GM21526 (cell line): Measurements from ENCODE around the gene IFNLR1.
"Not testable (repeated sequence)": the region's sequence is repeated elsewhere in the genome, so short reads cannot be mapped to it uniquely, and the experiment has no call there.

Source experiments
- ATAC-seq: cut with Tn5 transposase; IDR thresholded peaks from one replicate; pipeline ENCODE4 v1.9.1; 2021; ENCODE audit warnings: moderate library complexity; ENCODE audit not compliant: unreplicated experiment, low FRiP score

The IFNLR1 gene

GRCh38 chr1:24186993-24187790 lies at the start of gene IFNLR1:
Gene IFNLR1, minus strand, starts transcription at chr1:24187289. Its CDS starts 41 bp downstream, at chr1:24187248.
- no peak for ATAC-seq

- ATAC-seq = no peak
Observed at GRCh38 chr1:24235921-24236788, 49.1 kb upstream of the IFNLR1 start.

GRCh38 chr1:24233684-24234600 lies 46.9 kb upstream of the IFNLR1 start:
- ATAC-seq = no peak

GRCh38 chr1:24231701-24232100 lies 44.6 kb upstream of the IFNLR1 start:
- no peak for ATAC-seq

GRCh38 chr1:24228311-24228710 lies 41.2 kb upstream of the IFNLR1 start:
- ATAC-seq = no peak

GRCh38 chr1:24226749-24227148 lies 39.7 kb upstream of the IFNLR1 start:
- no peak for ATAC-seq

GRCh38 chr1:24224761-24225160 lies 37.7 kb upstream of the IFNLR1 start:
- no peak for ATAC-seq

GRCh38 chr1:24224086-24224485 lies 37.0 kb upstream of the IFNLR1 start:
- no peak for ATAC-seq

- no peak for ATAC-seq
Observed at GRCh38 chr1:24222793-24223192, 35.7 kb upstream of the IFNLR1 start.

- no peak for ATAC-seq
Observed at GRCh38 chr1:24222008-24222605, 35.0 kb upstream of the IFNLR1 start.

- no peak for ATAC-seq
Observed at GRCh38 chr1:24221246-24221645, 34.2 kb upstream of the IFNLR1 start.

- ATAC-seq = no peak
Observed at GRCh38 chr1:24216276-24217074, 29.4 kb upstream of the IFNLR1 start.

- no peak for ATAC-seq
Observed at GRCh38 chr1:24215226-24215814, 28.2 kb upstream of the IFNLR1 start.

- ATAC-seq = no peak
Observed at GRCh38 chr1:24212376-24212775, 25.3 kb upstream of the IFNLR1 start.

- no peak for ATAC-seq
Observed at GRCh38 chr1:24210195-24210627, 23.1 kb upstream of the IFNLR1 start.

- ATAC-seq = no peak
Observed at GRCh38 chr1:24209097-24209496, 22.0 kb upstream of the IFNLR1 start.

- no peak for ATAC-seq
Observed at GRCh38 chr1:24207709-24208108, 20.6 kb upstream of the IFNLR1 start.

GRCh38 chr1:24207395-24207687 lies 20.3 kb upstream of the IFNLR1 start:
- not testable (repeated sequence) for ATAC-seq
